Stimulated activated naive CD8-positive, alpha-beta T cell treated with anti-CD3 and anti-CD28 coated beads, Interleukin-15, amount 100 ng/mL, for 72 hours (primary cell): Measurements from ENCODE around the gene TENT4B.

Source experiments
- ATAC-seq: fragments of 150-1000 bp; cut with Tn5 transposase; 2 replicates; pipeline ENCODE4 v1.10.0; 2021; ENCODE audit warnings: mild to moderate bottlenecking, moderate library complexity
- DNase-seq, 2 donors: peaks; one replicate each; pipeline ENCODE4 v3.0.0; 2021 to 2022
- H3K27ac Mint-ChIP-seq, 2 donors: one replicate each; pipeline ENCODE4 v1.8.0; 2022; ENCODE audit warnings: mild to moderate bottlenecking in 2 of 2, mixed read lengths in 2 of 2, moderate library complexity in 2 of 2
- H3K27me3 Mint-ChIP-seq: one replicate; pipeline ENCODE4 v1.8.0; 2022; ENCODE audit warnings: mixed read lengths
- H3K4me1 Mint-ChIP-seq: one replicate; pipeline ENCODE4 v1.8.0; 2022; ENCODE audit warnings: mild to moderate bottlenecking, mixed read lengths
- H3K4me3 Mint-ChIP-seq, 2 donors: one replicate each; pipeline ENCODE4 v1.8.0; 2022; ENCODE audit warnings: mild to moderate bottlenecking in 2 of 2, mixed read lengths in 2 of 2, moderate library complexity in 1 of 2
- H3K9me3 Mint-ChIP-seq, 2 donors: one replicate each; pipeline ENCODE4 v1.8.0; 2022; ENCODE audit warnings: mixed read lengths in 2 of 2

TENT4B gene

DNA sequence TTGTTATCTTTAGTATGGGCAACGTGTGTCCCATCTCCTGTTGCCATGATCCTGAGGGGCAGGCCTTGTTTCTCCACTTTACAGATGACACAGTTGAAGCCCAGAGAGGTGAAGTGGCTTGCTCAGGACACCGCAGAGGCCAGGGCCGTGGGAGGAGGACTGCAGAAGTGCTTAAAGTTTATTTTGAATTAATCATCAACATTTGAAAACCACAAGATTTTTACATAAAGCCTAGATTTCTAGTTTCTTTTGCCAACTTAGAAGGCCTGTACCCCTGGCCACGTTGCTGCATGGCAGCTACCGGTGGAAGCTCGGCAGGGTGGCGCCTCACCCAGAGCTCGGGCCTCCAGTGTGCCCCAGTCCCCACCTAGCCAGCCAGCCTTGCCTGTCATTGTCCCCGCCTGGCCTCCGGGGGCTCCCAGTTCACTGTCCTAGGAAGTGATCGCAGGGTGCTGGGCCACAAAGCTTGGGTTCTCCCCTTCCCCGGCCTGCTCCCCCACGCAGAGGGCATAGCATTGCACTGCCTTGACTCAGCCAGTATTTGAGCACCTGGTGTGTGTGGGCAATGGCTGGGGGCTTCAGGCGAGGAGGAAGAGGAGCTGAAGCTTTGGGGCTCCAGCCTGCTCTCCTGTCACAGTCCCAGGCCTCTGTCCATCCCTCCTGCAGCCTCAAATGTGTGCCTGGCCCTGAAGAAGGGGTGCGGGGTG lies 98.4 kb downstream of the TENT4B start:
- peaks cover 7% of the 10 kb centered on the region for H3K27me3 Mint-ChIP-seq
- peak; percentile 38 for ATAC-seq

DNA sequence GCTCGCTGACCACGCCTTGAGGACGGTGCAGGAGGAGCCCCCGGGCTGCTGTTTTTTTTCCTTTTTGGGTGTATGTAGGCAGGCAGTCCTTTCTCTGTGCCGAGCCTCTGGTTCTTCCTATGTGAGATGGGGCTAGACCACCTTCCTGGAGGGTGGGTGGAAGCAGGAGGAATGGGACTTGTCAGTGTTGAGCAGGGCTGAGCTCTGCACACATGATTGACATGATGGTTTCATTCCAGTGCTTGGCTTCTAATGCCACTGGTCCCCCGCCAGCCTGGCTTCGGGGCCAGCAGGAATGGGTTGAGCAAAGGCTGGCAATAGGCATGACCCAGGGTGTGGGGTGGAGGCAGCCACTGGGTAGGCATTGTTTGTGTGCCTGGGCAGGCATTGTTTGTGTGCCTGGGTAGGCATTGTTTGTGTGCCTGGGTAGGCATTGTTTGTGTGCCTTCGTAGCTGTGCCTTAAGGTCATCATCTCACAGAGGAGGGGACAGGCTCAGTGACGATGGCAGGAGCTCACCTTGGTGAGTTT lies 99.0 kb downstream of the TENT4B start:
- peaks cover 23% of the 10 kb centered on the region for H3K4me1 Mint-ChIP-seq
- ATAC-seq (no peak), DNase-seq (no peak)
- peaks cover under 1% of the 10 kb centered on the region for H3K27me3 Mint-ChIP-seq
- no peak overlapping the region for H3K27ac Mint-ChIP-seq
- H3K4me3 Mint-ChIP-seq: no peak overlapping the region
- H3K9me3 Mint-ChIP-seq: no peaks in the 10 kb centered on the region

More for the DNA sequence above, 98.4 kb downstream of the TENT4B start:
- Mint-ChIP-seq H3K4me1 (peaks cover 29% of the 10 kb centered on the region), H3K9me3 (no peaks in the 10 kb centered on the region), H3K4me3 (no peak overlapping the region), H3K27ac (peak overlapping the region in 1 of 2 donors; percentile 72)
- no peak for DNase-seq

- DNase-seq: no peak
- H3K4me1 Mint-ChIP-seq: peaks cover 16% of the 10 kb centered on the region
- H3K4me3 Mint-ChIP-seq: no peak overlapping the region
- H3K27ac Mint-ChIP-seq: no peak overlapping the region
- H3K27me3 Mint-ChIP-seq: no peaks in the 10 kb centered on the region
- no peak for ATAC-seq
- no peaks in the 10 kb centered on the region for H3K9me3 Mint-ChIP-seq
Measured at GRCh38 chr16:50252874-50253513, 99.9 kb downstream of the TENT4B start.

- Mint-ChIP-seq H3K27ac (no peak overlapping the region), H3K4me3 (no peak overlapping the region), H3K27me3 (no peaks in the 10 kb centered on the region), H3K9me3 (no peaks in the 10 kb centered on the region), H3K4me1 (peaks cover 14% of the 10 kb centered on the region)
- DNase-seq (no peak), ATAC-seq (no peak)
Measured at GRCh38 chr16:50253514-50253910, 100.4 kb downstream of the TENT4B start.

DNA sequence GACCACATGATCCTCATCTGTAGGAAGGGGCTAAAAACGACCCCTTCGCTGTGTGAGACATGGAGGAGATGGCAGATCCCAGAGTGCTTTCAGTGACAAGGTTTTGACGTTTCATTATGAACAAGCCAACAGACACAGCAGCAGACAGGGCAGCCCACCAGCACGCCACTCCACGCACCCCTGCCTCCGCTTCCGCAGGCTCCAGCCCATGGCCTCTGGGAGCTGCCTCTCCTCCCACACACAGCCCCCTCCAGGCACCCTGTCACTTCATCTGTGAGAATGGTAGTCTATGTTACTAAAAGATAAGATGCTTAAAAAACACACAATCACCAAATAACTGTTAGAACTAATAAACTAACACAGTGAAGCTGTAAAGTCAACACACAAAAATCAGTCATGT lies 101.0 kb downstream of the TENT4B start:
- H3K27ac Mint-ChIP-seq: no peak overlapping the region
- H3K4me1 Mint-ChIP-seq: peaks cover 17% of the 10 kb centered on the region
- no peaks in the 10 kb centered on the region for H3K9me3 Mint-ChIP-seq
- ATAC-seq (no peak), DNase-seq (no peak)
- no peak overlapping the region for H3K4me3 Mint-ChIP-seq
- no peaks in the 10 kb centered on the region for H3K27me3 Mint-ChIP-seq

- Mint-ChIP-seq H3K4me3 (no peak overlapping the region), H3K27me3 (peaks cover 5% of the 10 kb centered on the region), H3K4me1 (peaks cover 32% of the 10 kb centered on the region), H3K9me3 (peaks cover 0 to 9% of the 10 kb centered on the region in 2 donors), H3K27ac (no peak overlapping the region)
- ATAC-seq (no peak), DNase-seq (no peak)
Measured at GRCh38 chr16:50255538-50255937, 102.4 kb downstream of the TENT4B start.

- H3K4me1 Mint-ChIP-seq: peaks cover 28% of the 10 kb centered on the region
- DNase-seq (no peak), ATAC-seq (no peak)
- peaks cover 14% of the 10 kb centered on the region for H3K27me3 Mint-ChIP-seq
- H3K4me3 Mint-ChIP-seq: no peak overlapping the region
- H3K9me3 Mint-ChIP-seq: peaks cover 0 to 10% of the 10 kb centered on the region in 2 donors
- peak overlapping the region in 1 of 2 donors; percentile 92 for H3K27ac Mint-ChIP-seq
Measured at GRCh38 chr16:50256604-50257003, 103.5 kb downstream of the TENT4B start.

DNA sequence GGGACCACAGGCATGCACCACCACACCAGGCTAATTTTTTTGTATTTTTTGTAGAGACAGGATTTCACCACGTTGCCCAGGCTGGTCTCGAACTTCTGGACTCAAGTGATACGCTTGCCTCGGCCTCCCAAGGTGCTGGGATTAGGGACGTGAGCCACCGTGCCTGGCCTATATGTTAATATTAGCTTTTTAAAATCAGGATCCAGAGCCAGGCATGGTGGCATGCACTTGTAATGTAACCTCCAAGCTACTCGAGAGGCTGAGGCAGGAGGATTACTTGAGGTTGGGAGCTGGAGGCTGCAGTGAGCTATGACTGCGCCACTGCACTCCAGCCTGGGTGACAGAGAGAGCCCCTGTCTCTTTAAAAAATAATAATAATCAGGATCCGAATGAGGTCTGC lies 104.8 kb downstream of the TENT4B start:
- peaks cover 0 to 10% of the 10 kb centered on the region in 2 donors for H3K9me3 Mint-ChIP-seq
- peaks cover 14% of the 10 kb centered on the region for H3K27me3 Mint-ChIP-seq
- DNase-seq (no peak), ATAC-seq (no peak)
- no peak overlapping the region for H3K27ac Mint-ChIP-seq
- H3K4me1 Mint-ChIP-seq: peaks cover 32% of the 10 kb centered on the region
- no peak overlapping the region for H3K4me3 Mint-ChIP-seq

- peaks cover 49% of the 10 kb centered on the region for H3K4me1 Mint-ChIP-seq
- peaks cover 0 to 10% of the 10 kb centered on the region in 2 donors for H3K9me3 Mint-ChIP-seq
- DNase-seq (no peak), ATAC-seq (no peak)
- H3K4me3 Mint-ChIP-seq: peak overlapping the region in 1 of 2 donors; percentile 11
- H3K27ac Mint-ChIP-seq: no peak overlapping the region
- peaks cover 14% of the 10 kb centered on the region for H3K27me3 Mint-ChIP-seq
Measured at GRCh38 chr16:50259334-50260205, 106.5 kb downstream of the TENT4B start.

- H3K9me3 Mint-ChIP-seq: peaks cover 0 to 10% of the 10 kb centered on the region in 2 donors
- no peak overlapping the region for H3K4me3 Mint-ChIP-seq
- no peak for DNase-seq
- no peak for ATAC-seq
- peaks cover 59% of the 10 kb centered on the region for H3K4me1 Mint-ChIP-seq
- H3K27me3 Mint-ChIP-seq: peaks cover 14% of the 10 kb centered on the region
- no peak overlapping the region for H3K27ac Mint-ChIP-seq
Measured at GRCh38 chr16:50260206-50261159, 107.4 kb downstream of the TENT4B start.

DNA sequence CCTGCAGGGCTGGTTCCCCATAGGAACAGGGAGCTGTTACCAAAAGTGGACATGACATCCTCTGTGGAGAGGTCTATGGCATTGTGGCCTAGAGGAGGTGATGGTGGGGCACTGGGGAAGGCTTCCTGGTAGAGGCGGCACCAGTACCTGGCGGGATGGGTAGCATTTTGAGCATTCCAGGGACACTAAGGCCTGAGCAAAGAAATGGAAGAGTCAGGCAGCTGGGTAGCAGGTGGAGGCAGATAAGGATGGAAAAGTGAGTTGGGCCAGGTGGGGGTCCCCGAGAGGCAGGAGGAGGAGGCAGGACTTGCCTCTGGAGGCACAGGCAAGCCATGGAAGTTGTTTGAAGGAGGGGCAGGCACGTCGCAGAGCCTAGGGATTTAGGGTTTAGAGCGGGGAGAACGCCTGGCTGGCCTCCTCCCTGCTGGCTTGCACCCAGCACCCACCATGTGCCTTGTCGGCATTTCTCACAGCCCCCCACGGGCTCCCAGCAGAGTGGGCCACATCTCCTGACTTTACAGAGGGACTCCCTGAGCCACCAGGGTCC lies 108.1 kb downstream of the TENT4B start:
- no peak for ATAC-seq
- Mint-ChIP-seq H3K27ac (peak overlapping the region in 1 of 2 donors; percentile 79), H3K9me3 (peaks cover 0 to 10% of the 10 kb centered on the region in 2 donors), H3K4me1 (peaks cover 66% of the 10 kb centered on the region), H3K4me3 (no peak overlapping the region), H3K27me3 (peaks cover 14% of the 10 kb centered on the region)
- DNase-seq: no peak

- H3K4me3 Mint-ChIP-seq: no peak overlapping the region
- H3K27ac Mint-ChIP-seq: peak overlapping the region in 1 of 2 donors; percentile 68
- H3K9me3 Mint-ChIP-seq: peaks cover 0 to 10% of the 10 kb centered on the region in 2 donors
- H3K27me3 Mint-ChIP-seq: peaks cover 14% of the 10 kb centered on the region
- H3K4me1 Mint-ChIP-seq: peaks cover 69% of the 10 kb centered on the region
- ATAC-seq (no peak), DNase-seq (no peak)
Measured at GRCh38 chr16:50261707-50262235, 108.7 kb downstream of the TENT4B start.

DNA sequence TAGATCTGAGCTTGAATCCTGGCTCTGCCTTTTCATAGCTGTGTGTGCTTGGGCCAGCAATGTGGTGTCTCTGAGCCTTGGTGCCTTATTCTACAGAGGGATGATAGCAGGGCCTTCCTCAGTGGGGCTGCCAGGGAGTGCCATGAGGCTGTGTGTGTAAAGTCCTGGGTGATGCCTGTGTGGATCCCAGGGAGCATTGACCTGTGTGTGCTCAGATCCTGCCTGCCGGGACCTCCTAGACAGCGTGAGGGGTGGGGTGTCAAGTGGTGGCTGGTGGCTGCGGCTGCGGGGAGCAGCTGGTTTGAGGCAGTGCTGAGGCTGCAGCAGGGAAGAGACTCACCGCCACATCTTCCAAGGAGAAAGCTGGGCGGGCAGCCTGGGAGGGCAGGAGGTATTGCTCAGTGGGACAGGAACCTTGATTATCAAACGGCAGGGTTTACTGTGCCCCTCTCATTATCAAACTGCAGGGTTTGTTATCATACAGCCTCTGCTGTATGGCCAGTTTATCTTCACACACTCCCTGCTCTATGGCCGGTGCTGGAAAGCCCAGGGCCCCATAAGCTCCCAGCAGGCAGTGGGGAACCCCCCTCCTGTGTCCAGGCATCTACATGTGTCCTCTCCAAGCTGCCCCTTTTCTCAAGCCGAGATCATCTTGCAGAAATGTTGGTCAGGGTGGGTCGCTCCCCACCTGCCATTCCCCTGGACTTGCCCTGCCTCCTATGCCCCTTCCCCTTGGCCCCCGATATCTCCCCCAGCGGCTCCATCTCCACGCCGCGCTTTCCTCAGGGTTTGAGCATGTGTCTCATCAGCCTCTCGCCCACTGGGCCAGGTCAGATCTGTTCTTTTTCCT lies 110.2 kb downstream of the TENT4B start:
- no peak for DNase-seq
- Mint-ChIP-seq H3K4me1 (peaks cover 80% of the 10 kb centered on the region), H3K27ac (peak overlapping the region in 1 of 2 donors; percentile 59), H3K4me3 (peak overlapping the region; percentile 10 to 59), H3K9me3 (peaks cover 0 to 10% of the 10 kb centered on the region in 2 donors), H3K27me3 (peaks cover 14% of the 10 kb centered on the region)
- no peak for ATAC-seq
